ENCODE results near the gene CLIC6.

Gene CLIC6

GRCh38 chr21:34730756-34731445 lies 62.1 kb downstream of the CLIC6 start:
- FAIRE-seq, result no peak

DNA sequence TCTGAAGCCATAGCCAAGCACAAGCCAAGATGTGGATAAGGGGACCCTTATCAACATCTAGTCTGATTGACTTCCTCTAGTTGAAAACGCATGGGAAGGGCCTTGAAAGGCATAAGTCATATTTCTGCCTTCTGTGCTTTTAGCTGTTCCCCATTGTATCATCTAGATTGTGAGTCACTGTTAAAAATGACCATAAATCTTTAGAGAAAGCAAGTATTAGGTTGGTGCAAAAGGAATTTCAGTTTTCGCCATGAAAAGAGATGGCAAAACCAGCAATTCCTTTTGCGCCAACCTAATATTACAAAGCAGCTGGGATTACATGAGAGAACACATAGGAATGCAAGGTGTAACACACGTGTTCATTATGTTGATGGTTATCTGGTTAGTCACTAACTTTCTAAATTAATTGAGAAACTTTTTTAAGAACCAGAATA lies 63.6 kb downstream of the CLIC6 start:
- FAIRE-seq, result no peak

DNA sequence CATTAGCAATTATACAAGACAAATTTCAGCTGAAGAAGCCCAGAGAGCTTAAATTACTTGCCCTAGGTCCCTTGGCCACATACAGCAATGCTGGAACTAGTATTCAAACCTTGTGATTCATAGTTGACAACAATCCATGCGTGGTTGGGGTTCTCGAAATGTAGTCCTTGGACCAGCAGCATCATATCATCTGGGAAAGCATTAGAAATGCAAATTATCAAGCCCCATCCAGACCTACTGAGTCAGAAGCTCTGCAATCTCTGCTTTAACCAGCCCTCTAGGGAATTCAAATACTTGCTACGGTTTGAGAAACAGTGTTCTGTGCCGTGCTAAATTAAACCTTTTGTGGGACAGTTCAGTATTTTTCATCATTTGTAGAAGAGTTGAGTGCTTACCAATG lies 65.1 kb downstream of the CLIC6 start:
- FAIRE-seq, result no peak

DNA sequence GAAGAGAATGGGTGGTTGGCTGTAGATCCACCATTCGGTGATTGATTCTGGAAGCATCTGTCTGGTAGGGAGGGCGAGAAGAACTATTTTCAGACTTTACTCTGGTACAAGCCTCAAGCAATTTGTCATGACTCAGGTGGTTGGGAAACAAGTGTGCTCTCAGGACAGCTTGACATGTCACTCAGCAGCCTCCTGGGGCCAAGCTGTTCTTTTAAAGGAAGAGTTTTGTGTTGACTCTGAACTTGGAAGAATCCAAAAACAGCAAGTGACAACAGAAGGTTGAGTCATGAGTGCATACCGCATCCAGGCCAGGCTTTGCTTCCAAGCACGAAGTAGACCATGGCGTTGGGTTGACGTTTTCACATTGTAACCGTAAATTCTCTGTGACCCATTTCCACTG lies 65.9 kb downstream of the CLIC6 start:
- no peak for FAIRE-seq

- FAIRE-seq, result no peak
Measured at GRCh38 chr21:34736116-34736874, 67.5 kb downstream of the CLIC6 start.

GRCh38 chr21:34737115-34737514 lies 68.3 kb downstream of the CLIC6 start:
- no peak for FAIRE-seq

GRCh38 chr21:34740198-34740597 lies 71.4 kb downstream of the CLIC6 start:
- no peak for FAIRE-seq

DNA sequence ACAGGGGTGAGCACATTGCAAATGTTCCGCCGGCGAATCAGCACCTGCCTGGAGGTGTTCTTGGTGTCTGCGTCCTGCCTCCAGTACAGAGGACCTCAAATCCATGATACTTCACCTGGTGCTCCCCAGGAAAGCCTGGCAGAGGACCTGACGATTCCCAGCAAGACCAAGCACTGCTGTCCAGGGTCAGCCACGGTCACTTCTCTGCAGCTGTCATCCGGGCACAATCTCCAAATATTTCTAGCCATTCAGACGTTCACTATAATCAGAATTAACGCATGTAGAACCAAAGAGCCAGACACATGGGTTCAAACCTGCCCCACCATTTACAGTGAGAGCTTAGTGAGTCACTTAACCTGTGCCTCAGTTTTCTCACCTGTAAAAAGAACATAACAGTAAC lies 74.5 kb downstream of the CLIC6 start:
- FAIRE-seq, result no peak

DNA sequence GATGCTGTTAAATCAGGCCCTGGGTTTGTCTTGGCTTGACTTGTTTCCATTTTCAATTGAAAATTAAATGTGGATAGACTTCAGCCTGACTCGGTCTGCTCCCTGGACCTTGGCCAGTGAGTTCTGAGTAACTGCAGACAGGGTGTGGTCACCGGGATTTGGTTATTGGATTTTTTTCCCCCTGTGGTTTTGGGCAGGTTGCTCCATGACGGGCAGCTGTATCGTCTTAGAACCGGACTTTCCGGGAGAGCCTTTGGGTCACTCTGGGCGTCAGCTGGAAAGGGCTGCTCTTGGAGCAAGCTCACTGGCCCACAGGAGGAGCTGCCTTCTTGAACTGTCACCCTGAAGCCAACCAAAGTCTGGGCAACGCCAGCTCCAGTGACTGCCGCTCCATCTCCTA lies 75.0 kb downstream of the CLIC6 start:
- no peak for FAIRE-seq

- FAIRE-seq, result no peak
Measured at GRCh38 chr21:34744801-34745200, 76.0 kb downstream of the CLIC6 start.

GRCh38 chr21:34745557-34746255 lies 76.9 kb downstream of the CLIC6 start:
- peak; percentile 92 for FAIRE-seq

DNA sequence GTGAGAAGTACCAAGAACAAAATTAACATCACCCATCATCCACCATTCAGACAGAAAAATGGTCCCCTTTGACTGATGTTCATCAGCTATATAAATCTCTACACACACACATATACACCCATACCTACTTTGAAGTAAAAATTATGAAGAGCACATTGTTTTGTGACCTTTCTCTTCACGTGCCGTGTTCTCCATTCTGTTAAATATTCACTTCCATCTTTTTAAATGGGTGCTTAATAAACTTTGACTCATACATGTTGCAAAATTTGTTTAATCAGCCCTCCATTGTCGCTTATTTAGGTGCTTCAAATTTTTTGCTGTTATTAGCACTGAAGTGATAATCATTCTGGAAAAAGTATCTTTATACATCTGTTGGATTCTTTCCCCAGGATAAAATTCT lies 80.1 kb downstream of the CLIC6 start:
- no peak for FAIRE-seq

DNA sequence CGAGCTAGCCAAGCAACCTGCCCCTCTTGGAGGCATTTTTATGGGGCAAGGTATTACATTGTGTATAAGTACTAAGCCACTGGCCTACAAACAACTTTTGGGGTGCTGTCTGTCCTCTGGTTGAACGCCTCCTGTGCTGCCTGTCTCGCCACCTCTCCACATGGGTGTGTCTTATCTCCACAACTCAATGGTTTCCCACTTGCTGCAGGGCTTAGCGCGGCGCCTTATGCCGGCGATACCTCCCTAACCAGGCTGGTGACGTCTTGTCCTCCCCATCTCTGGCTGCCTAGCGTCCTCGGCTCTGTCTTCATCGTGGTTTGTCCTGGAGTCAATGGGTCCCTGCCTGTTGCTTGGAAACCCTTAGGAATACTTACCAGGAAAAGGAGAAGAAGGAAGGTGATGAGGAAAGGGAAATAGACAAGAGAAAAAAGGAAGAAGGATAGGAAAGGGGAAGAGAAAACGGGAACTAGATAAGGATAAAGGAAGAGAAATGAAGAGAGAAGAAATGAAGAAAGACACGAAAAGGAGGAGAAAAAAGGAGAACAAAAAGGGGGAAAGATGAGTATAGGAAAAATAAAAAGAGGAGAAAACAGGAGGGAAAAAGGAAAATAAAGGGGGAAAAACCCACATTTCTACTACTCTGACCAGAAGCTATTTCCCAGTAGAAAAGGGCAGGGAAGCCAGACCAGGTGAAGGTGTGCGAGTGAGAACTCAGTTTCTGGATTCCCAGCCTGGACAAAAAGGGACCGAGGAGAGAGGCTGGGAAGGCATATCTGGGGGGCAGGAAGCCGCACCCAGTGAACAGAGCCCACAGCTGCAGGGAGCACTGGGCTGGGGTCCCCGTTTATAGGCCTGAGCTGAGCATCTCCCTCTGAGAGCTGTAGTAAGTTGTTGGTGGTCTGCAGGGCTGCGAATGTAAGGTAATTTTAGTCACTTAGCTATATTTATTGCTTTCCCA lies 86.2 kb downstream of the CLIC6 start:
- no peak for FAIRE-seq

GRCh38 chr21:34761758-34762330 lies 93.0 kb downstream of the CLIC6 start:
- FAIRE-seq, result no peak

DNA sequence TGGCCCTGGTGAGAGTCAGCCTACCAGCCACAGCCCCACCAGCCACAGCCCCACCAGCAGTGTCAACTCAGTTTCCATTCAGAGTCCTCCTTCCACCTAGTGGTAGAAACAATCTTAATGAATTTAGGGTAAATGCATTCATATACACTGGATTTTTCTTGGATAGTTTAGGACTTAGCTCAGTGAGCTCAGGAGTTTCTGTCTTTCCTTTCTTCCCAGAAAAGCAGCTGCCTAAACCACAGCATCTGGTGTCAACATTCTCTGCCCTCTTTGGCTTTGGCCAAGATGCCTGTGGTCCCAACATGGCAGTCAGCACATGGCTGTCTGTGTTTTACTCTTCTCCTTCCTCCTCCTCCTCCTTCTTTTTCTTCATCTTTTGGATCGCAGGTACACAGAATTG lies 94.0 kb downstream of the CLIC6 start:
- no peak for FAIRE-seq

GRCh38 chr21:34764715-34765284 lies 96.0 kb downstream of the CLIC6 start:
- FAIRE-seq, result no peak

- FAIRE-seq, result no peak
Measured at GRCh38 chr21:34765619-34766018, 96.8 kb downstream of the CLIC6 start.

DNA sequence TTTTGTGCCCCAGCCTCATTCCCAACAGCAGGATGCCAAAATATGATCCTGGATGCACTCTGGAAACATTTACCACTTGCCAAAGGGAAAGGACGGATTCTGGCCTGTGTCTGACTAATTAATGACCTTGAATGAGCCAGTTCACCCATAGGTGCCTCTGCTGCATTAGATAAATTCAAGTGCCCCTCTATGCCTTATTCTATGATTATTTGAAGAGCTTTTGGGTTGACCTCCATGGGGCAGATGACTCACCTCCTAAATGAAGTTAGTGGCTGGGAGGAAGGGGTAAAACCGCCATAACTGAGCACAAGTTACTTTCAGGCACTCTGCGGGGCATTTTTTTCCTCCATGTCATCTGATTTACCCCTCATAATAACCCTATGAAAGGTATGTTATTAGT lies 98.1 kb downstream of the CLIC6 start:
- no peak for FAIRE-seq

Data from endometrium (tissue), 2 donors.